Activated CD4-positive, alpha-beta T cell treated with anti-CD3 and anti-CD28 coated beads for 4 hours (primary cell): ENCODE results near the gene PLEKHA6.

Experiments used
- DNase-seq, 2 donors: peaks; one replicate each; pipeline ENCODE4 v3.0.0-alpha.2; 2020

PLEKHA6 gene

DNA sequence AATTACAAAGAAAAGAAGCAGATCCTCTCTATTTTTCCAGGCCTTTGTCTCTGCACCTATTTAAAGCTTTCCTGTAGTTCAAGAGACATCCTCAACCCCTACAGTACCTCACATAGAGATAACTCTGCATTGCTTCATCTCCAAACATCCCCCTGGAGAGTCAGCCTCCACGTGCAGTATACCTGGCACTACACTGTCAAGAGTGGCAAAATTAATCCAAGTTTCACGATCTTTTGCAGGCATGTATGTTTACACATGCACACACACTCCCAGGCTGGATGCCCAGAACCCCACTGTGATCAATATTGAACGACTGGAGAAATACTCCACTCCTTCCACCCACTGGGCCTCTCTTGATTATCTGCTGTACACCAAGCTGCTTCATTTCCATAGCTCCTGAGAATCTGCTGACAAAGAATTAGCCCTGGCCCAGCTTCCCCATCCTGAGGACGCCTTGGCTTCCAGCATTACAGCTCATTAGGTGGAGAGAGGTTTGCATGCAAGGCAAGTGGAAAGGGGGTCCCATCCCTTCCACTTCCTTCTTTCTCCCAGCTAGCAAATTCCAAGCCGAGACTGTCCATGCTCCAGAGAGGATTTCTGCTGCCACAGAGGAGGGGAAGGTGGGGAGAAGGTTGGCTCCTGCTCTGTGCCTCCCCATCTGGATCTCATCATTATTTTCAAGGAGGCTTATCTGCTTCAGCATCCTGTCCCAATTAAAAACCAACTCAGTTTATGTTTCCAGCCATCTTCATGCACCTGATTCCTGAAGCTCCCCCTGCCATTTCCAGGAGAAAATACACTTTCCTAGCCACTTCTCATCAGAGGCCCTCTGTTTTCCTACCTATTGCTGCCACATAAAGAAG lies 79.4 kb downstream of the PLEKHA6 start:
- no peak for DNase-seq

- no peak for DNase-seq
Measured at GRCh38 chr1:204278958-204279357, 80.8 kb downstream of the PLEKHA6 start.

DNA sequence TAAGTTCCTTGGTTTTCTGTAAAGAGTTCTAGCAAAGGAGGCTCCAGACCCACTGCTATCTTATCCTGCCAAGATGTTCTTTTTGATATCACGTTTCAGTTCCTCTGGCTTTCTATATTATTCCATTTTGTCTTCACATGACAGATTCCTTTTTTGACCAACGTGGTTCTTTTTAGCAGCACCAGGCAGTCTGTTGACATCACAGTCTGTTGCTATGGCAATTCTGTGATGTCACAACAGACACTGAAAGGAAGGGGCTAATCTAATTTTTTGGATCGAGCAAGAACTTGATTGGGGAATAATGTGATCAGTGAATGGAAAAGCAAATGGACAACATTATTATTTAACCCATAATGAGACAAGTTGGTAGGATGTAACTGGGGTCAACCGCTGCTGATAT lies 81.5 kb downstream of the PLEKHA6 start:
- no peak for DNase-seq

DNA sequence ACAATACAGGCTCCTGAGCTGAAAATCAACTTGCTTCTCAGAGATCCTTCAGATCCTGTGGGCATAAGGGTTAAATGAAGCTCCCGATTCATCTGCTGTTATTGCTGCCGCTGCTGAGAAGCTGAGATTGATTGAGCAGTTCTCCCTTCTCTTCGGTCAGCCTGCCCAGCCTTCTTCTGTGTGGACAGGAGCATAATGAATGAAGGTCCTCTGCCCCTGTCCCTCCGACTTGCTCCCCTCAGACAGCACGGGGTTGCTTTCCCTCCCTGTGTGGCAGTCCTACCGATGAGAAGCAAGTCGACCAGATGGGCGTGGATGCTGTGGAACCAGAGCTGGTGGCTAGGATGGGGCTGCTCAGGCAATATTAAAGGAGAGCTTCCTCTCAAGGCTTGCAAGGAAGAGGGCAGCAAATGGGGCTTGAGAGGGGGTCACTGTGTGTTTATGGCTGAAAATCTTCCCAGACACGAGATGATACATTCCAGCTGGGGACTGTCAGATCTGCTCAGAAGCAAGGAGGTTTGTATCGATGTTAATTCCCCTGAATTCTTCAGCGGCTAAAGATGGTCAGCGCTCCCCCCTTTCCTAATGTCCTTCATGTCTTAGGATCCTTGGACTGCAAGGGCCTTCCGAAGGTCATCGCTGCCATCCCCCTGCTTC lies 82.0 kb downstream of the PLEKHA6 start:
- DNase-seq, result no peak

DNA sequence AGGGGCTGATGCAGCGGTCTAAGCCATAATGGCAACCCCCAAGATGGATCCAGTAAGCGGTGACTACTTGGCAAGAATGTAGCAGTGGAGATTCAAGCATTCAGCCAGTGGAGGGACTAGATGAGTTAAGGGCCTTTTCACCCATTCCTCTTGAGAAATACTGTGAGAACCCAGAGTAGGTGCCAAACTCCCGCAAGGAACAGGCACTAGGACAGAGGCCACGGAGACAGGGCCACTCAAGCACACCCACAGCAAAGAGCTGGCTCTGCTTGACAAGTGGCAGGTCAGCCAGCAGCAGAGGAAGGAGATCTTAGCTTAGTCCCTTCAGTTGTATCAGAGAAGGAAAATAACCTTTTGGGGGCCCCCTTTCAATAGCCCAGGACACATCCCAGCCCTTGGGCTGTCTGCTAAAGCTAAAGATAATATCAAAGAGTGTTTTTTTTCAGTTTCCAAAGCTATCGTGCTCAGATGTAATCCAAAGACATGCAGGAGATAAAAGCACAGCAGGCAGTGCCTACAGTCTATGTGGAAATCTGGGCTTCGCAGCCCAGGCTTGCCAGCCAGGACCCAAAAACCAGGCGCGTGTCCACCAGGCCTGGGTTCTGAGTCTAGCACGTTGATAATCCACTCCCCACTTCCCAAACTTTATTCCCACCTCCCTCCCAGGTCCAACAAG lies 83.9 kb downstream of the PLEKHA6 start:
- no peak for DNase-seq

DNA sequence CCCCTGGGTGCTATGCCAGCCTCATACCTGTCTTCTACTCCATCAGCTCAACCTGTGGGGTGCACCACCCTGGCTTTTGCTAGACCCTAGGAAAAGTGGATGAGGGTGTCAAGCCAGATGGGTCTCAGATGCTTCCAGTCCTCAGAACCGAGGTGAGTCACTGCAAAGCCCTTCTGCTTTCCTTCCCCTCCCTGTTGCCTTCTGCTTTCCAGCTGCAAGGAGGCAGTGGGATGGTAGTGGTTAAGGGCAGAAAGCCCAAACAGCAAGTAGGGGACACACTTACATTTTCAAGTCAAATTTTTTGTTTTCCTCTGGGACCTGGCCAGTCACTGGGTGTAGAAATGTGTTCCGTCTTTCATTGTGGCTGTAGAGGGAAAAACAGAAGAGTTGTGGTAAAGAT lies 85.3 kb downstream of the PLEKHA6 start:
- no peak for DNase-seq

GRCh38 chr1:204272505-204272904 lies 87.2 kb downstream of the PLEKHA6 start:
- DNase-seq, result no peak

GRCh38 chr1:204271970-204272369 lies 87.8 kb downstream of the PLEKHA6 start:
- DNase-seq, result no peak

- no peak for DNase-seq
Measured at GRCh38 chr1:204268101-204268500, 91.6 kb downstream of the PLEKHA6 start.

- no peak for DNase-seq
Measured at GRCh38 chr1:204267191-204267601, 92.5 kb downstream of the PLEKHA6 start.

GRCh38 chr1:204266504-204267034 lies 93.2 kb downstream of the PLEKHA6 start:
- no peak for DNase-seq

GRCh38 chr1:204265665-204266064 lies 94.1 kb downstream of the PLEKHA6 start:
- no peak for DNase-seq

DNA sequence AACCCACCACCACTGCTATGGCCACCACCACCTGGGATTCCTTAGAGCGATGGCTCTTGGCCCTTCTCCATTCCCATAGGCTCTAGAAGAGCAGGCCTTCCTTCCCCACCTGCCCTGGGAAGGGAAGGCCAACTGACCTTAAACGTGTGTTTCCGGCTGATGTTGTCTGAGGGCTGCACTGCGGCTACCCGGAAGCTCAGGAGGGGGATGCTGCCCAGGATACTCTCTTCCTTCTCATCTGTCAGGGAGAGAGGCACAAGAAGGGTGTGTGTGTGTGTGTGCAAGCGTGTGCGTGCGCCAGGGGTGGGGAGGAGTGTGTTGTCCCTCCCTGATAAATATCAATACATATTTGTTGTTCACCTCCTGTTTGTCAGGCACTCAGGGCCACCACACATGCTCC lies 94.9 kb downstream of the PLEKHA6 start:
- DNase-seq, result no peak

DNA sequence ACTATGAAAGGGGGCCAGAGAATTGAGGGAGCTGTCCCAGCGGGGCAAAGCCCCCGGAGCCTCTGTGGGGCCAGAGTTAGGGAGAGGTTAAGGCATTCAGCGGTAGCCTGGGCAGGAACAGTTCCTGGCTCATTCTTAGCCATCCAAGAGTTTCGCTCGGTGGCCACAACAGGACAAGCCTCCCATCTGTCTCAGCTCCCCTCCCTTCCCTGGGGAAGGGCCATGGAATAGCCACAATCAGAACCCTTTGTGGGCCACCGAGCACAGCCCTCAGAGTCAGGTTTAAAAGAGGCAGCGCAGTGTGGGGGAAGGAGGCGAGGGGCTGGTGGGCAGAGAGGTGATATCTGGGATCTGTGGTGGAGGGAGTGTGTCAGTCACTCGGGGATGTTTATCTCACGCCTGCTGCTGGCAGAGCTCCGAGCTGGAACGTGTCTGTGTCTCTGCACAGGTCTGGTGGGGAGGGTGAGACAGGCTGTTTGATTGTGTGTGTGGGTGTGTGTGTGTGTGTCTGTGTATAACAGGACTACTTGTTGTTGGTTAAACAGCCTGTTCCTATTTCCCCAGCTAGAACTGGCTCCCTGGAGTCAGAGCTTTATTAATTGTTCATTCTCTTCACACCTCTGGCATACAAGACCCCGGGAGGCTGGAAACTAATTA lies 96.3 kb downstream of the PLEKHA6 start:
- DNase-seq, result no peak

DNA sequence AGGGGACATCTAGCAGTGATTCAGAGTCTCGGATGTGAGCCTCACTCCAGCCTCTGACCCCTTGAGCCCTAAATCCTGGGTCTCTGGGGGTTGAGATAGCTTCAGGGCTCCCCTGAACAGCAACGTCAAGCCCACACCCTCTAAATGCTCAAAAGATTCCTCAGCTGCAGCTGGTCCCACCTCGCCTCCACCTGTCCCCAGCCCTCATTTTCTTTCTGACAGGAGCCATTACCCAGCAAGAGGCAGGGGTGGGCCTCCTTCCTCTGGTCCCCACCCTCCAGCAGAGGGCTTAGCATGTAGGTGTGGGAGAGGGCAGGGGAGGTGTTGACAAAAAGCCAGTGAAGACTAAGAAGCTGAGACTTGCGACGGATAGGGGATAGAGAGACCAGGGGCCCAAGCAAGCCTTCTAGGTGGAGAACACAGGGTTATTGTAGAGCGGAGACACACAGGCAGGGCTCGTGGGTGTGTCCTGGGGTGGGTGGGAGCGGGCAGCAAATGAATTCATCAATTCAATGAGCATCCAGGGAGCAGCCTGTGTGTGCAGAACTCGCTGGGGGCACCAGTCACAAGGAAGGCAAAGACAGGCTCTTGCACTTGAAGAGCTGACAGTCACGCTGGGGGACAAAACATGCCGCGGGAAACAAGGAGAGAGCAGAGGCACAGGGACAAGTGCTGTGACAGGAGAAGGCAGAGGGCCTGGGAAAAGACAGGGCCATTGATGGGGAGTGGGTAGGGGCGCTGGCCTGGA lies 97.0 kb downstream of the PLEKHA6 start:
- no peak for DNase-seq

GRCh38 chr1:204261746-204262505 lies 97.8 kb downstream of the PLEKHA6 start:
- DNase-seq, result no peak

- no peak for DNase-seq
Measured at GRCh38 chr1:204261266-204261665, 98.5 kb downstream of the PLEKHA6 start.

- no peak for DNase-seq
Measured at GRCh38 chr1:204260601-204261197, 99.0 kb downstream of the PLEKHA6 start.

GRCh38 chr1:204259782-204260181 lies 99.9 kb downstream of the PLEKHA6 start:
- no peak for DNase-seq

DNA sequence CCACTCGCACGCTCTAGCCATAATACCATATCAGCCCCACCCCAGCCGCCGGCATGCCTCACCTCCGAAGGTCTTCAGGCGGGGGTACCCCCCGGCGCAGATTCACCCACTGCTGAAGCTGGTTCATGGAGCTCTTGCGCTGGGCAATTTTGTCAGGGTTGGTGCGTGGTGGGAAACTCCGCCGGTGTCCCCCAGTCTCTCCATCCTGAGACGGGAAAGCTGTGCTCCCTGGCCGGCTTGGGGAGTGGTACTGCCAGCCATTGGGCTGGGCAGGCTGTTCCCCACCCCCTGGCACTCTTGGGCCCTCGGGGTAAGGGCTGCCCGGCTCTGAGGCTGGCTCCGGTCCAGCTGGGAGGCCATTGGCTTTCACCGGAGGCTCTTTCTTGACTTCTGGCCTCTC lies 100.5 kb downstream of the PLEKHA6 start:
- no peak for DNase-seq
